ENCODE data around the gene SLC11A2. TPM values are rescaled to one million over a fixed set of nuclear protein-coding genes. Genes with fewer than 3 reads are reported as not detected.

SLC11A2 gene
- total RNA-seq, 1 donor from 2014 or later, result 42.9 TPM

GRCh38 chr12:50988871-50989270 lies 37.3 kb downstream of the SLC11A2 start:
- H3K4me3 ChIP-seq (ENCODE audit: low read depth, low read length), result no peak overlapping the region
- no peaks in the 10 kb centered on the region for H3K27me3 ChIP-seq (ENCODE audit: control insufficient read depth, insufficient read depth, low read length)
- no peak for DNase-seq (ENCODE audit: low read depth)
- TF ChIP-seq CTCF (IDR thresholded peaks at IDR 0.05; ENCODE audit: insufficient read depth, low read length, severe bottlenecking), result no peak
- H3K36me3 ChIP-seq (ENCODE audit: control insufficient read depth, insufficient read depth, low read length), result peaks cover 16% of the 10 kb centered on the region
- FAIRE-seq, result no peak

GRCh38 chr12:50988051-50988450 lies 38.1 kb downstream of the SLC11A2 start:
- TF ChIP-seq CTCF (IDR thresholded peaks at IDR 0.05; ENCODE audit: insufficient read depth, low read length, severe bottlenecking), result no peak
- DNase-seq (ENCODE audit: low read depth) (no peak), FAIRE-seq (no peak)
- H3K36me3 ChIP-seq (ENCODE audit: control insufficient read depth, insufficient read depth, low read length), result peaks cover 16% of the 10 kb centered on the region
- H3K27me3 ChIP-seq (ENCODE audit: control insufficient read depth, insufficient read depth, low read length), result no peaks in the 10 kb centered on the region
- H3K4me3 ChIP-seq (ENCODE audit: low read depth, low read length), result no peak overlapping the region

- FAIRE-seq, result peak; percentile 13
- DNase-seq (ENCODE audit: low read depth), result peak; percentile 55
- H3K36me3 ChIP-seq (ENCODE audit: control insufficient read depth, insufficient read depth, low read length), result peaks cover 12% of the 10 kb centered on the region
- no peaks in the 10 kb centered on the region for H3K27me3 ChIP-seq (ENCODE audit: control insufficient read depth, insufficient read depth, low read length)
- H3K4me3 ChIP-seq (ENCODE audit: low read depth, low read length), result no peak overlapping the region
- peak; percentile 62 for TF ChIP-seq CTCF (IDR thresholded peaks at IDR 0.05; ENCODE audit: insufficient read depth, low read length, severe bottlenecking)
Observed at GRCh38 chr12:50986966-50987737, 39.0 kb downstream of the SLC11A2 start.

- no peak for FAIRE-seq
- DNase-seq (ENCODE audit: low read depth), result peak; percentile 74
- Histone ChIP-seq H3K27me3 (ENCODE audit: control insufficient read depth, insufficient read depth, low read length) (no peaks in the 10 kb centered on the region), H3K4me3 (ENCODE audit: low read depth, low read length) (no peak overlapping the region), H3K36me3 (ENCODE audit: control insufficient read depth, insufficient read depth, low read length) (peaks cover 6% of the 10 kb centered on the region)
- TF ChIP-seq CTCF (IDR thresholded peaks at IDR 0.05; ENCODE audit: insufficient read depth, low read length, severe bottlenecking), result no peak
Observed at GRCh38 chr12:50985322-50985721, 40.9 kb downstream of the SLC11A2 start.

GRCh38 chr12:50984586-50985298 lies 41.4 kb downstream of the SLC11A2 start:
- DNase-seq (ENCODE audit: low read depth) (no peak), FAIRE-seq (no peak)
- Histone ChIP-seq H3K36me3 (ENCODE audit: control insufficient read depth, insufficient read depth, low read length) (peaks cover 4% of the 10 kb centered on the region), H3K4me3 (ENCODE audit: low read depth, low read length) (no peak overlapping the region), H3K27me3 (ENCODE audit: control insufficient read depth, insufficient read depth, low read length) (no peaks in the 10 kb centered on the region)
- no peak for TF ChIP-seq CTCF (IDR thresholded peaks at IDR 0.05; ENCODE audit: insufficient read depth, low read length, severe bottlenecking)
